Measurements from ENCODE around the gene SRP68.

SRP68 gene

DNA sequence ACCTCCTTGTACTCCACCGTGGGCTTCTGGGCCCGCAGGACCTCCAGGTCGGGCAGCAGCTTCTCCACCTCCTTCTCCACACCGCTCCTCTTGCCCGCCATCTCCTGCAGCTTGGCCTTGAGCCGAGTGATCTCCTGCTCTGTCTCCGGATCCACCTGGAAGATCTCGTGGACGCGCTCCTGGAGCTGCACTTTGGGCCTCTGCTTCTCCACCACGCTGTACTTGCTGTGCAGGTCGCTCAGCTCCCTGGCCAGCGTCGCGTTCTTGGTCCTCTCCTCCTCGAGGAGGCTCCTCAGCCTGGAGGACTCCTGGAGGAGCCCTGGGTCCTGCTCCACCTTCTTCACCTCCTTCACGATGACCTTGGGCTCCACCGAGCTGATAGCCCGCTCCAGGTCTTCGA, 62.9 kb downstream of the SRP68 start:
- TF ChIP-seq, protein P1, sequence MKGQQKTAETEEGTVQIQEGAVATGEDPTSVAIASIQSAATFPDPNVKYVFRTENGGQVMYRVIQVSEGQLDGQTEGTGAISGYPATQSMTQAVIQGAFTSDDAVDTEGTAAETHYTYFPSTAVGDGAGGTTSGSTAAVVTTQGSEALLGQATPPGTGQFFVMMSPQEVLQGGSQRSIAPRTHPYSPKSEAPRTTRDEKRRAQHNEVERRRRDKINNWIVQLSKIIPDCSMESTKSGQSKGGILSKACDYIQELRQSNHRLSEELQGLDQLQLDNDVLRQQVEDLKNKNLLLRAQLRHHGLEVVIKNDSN (IDR thresholded peaks at IDR 0.05), result no peak
- TF ChIP-seq FOXM1 (IDR thresholded peaks at IDR 0.05; ENCODE audit: borderline replicate concordance, low read depth) (no peak), CEBPB (IDR thresholded peaks at IDR 0.05) (no peak), YY1 (IDR thresholded peaks at IDR 0.05; ENCODE audit: low read depth) (no peak), TEAD4 (IDR thresholded peaks at IDR 0.05) (no peak), RAD21 (IDR thresholded peaks at IDR 0.05; ENCODE audit: low read depth) (no peak), ZBTB7A (IDR thresholded peaks at IDR 0.05; ENCODE audit: low read depth) (no peak), TAF1 (IDR thresholded peaks at IDR 0.05; ENCODE audit: low read depth) (no peak), MAX (IDR thresholded peaks at IDR 0.05) (no peak), NFIC (IDR thresholded peaks at IDR 0.05) (no peak), CREB1 (IDR thresholded peaks at IDR 0.05; ENCODE audit: low read depth) (no peak), EP300 (IDR thresholded peaks at IDR 0.05; ENCODE audit: borderline replicate concordance) (no peak), EGR1 (IDR thresholded peaks at IDR 0.05) (no peak), REST (IDR thresholded peaks at IDR 0.05; ENCODE audit: low read depth) (no peak)

DNA sequence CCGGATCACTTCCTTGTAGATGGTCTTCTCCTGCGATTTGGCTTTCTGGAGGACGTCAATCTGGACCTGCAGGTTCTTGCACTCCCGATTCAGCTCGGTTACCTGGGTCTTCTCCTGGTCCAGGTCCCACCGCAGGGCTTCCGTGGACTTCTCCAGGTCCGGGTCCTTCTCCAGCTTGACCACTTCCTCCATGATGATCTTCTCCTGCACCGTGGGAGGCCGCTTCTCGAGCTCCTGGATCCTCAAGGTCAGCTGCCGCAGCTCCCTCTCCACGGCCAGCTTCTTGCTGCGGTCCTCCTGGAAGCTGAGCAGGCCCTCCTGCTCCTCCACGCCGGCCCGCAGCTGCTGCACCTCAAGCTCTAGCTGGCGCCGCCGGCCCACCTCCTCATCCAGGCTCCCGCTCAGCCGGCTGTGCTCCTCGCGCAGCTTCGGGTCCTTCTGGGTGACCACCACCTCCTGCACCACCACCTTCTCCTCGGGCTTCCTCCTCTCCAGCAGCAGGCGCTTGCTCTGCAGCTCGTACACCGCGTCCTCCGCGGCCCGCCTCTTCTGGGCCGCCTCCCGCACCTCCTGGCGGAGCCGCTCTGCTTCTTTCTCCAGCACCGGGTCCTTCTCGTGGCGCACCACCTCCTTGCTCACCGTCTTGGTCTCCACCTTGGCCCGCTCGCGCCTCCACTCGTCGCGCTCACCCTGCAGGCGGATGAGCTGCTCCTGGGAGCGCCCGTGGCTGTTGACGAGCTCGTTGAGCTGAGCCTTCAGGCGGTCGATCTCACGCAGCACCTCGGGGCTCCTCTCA, 63.5 kb downstream of the SRP68 start:
- TF ChIP-seq TAF1 (IDR thresholded peaks at IDR 0.05; ENCODE audit: low read depth) (no peak), YY1 (IDR thresholded peaks at IDR 0.05; ENCODE audit: low read depth) (no peak), TCF12 (IDR thresholded peaks at IDR 0.05; ENCODE audit: low read depth) (no peak), CREB1 (IDR thresholded peaks at IDR 0.05; ENCODE audit: low read depth) (no peak), RAD21 (IDR thresholded peaks at IDR 0.05; ENCODE audit: low read depth) (no peak), REST (IDR thresholded peaks at IDR 0.05; ENCODE audit: low read depth) (no peak), EGR1 (IDR thresholded peaks at IDR 0.05) (no peak), ZBTB7A (IDR thresholded peaks at IDR 0.05; ENCODE audit: low read depth) (no peak), MAX (IDR thresholded peaks at IDR 0.05) (no peak)

GRCh38 chr17:76008208-76008607, 64.1 kb downstream of the SRP68 start:
- TF ChIP-seq RAD21 (IDR thresholded peaks at IDR 0.05; ENCODE audit: low read depth), result no peak
- TF ChIP-seq REST (IDR thresholded peaks at IDR 0.05; ENCODE audit: low read depth), result no peak
- no peak for TF ChIP-seq CREB1 (IDR thresholded peaks at IDR 0.05; ENCODE audit: low read depth)
- TF ChIP-seq YY1 (IDR thresholded peaks at IDR 0.05; ENCODE audit: low read depth), result no peak
- no peak for TF ChIP-seq NFIC (IDR thresholded peaks at IDR 0.05)
- TF ChIP-seq, protein P1 (IDR thresholded peaks at IDR 0.05), result no peak
- no peak for TF ChIP-seq TCF12 (IDR thresholded peaks at IDR 0.05; ENCODE audit: low read depth)
- TF ChIP-seq MAX (IDR thresholded peaks at IDR 0.05), result no peak
- no peak for TF ChIP-seq FOXM1 (IDR thresholded peaks at IDR 0.05; ENCODE audit: borderline replicate concordance, low read depth)
- TF ChIP-seq EGR1 (IDR thresholded peaks at IDR 0.05), result no peak
- TF ChIP-seq TAF1 (IDR thresholded peaks at IDR 0.05; ENCODE audit: low read depth), result no peak
- TF ChIP-seq EP300 (IDR thresholded peaks at IDR 0.05; ENCODE audit: borderline replicate concordance), result no peak
- no peak for TF ChIP-seq CEBPB (IDR thresholded peaks at IDR 0.05)
- TF ChIP-seq TEAD4 (IDR thresholded peaks at IDR 0.05), result no peak

- no peak for TF ChIP-seq RAD21 (IDR thresholded peaks at IDR 0.05; ENCODE audit: low read depth)
These were observed 64.5 kb downstream of the SRP68 start for GRCh38 chr17:76007850-76008165.

Measured in Ishikawa (cell line).